UCSD-AML1 (cell line): Measurements from ENCODE around the gene SLC9B1.
"Not testable (repeated sequence)": the region's sequence is repeated elsewhere in the genome, so short reads cannot be mapped to it uniquely, and the experiment has no call there.

ENCODE experiments used
- DNase-seq: peaks from one replicate; lab custom pipeline; 2025; ENCODE audit not compliant: unreplicated experiment; lab: John Stamatoyannopoulos, UW

Gene SLC9B1

DNA sequence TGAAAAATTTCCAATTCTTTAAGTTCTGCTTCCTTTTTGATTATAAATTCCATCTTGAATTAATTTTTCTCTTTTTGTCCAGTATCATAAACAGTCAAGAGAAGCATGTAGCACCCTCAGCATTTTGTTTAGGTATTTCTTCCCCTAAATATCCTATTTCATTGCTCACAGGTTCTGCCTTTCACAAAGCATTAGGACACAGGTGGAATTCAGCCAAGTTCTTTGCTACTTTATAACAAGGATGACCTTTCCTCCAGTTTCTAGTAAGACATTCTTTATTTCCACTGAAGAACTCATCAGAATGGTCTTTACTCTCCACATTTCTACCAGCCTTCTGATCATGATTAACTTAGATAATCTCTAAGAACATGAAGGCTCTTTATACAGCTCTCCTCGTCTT lies 7.4 kb downstream of the SLC9B1 start:
- DNase-seq = no peak

DNA sequence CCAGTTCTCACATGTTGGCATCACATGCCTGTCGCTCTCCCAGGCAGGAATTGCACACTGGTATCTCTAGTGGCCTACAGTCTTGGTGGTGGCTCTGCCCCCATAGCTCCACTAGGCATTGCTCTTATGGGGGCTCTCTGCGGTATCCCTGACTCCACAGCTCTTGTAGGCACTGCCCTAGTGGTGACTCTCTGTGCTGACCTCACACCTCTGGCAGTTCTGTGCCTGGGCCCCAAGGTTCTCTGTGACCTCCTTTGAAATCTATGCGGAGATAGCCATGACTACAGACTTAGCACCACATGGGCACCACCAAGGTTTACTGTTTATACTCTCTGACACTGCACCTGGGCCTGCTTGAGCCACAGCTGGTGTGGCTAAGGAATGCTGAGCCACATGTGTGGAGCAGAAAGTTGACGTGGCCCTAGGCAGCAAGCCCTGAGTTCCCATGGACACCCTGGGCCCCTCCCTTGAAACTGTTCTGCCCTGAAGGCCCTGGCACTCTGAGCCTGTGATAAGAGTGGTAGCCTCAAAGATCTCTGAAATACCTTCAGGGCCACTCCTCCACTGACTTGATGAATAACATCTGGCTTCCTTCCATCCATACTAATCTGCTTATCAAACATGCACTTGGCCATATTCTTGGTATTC lies 8.0 kb downstream of the SLC9B1 start:
- no peak for DNase-seq

DNA sequence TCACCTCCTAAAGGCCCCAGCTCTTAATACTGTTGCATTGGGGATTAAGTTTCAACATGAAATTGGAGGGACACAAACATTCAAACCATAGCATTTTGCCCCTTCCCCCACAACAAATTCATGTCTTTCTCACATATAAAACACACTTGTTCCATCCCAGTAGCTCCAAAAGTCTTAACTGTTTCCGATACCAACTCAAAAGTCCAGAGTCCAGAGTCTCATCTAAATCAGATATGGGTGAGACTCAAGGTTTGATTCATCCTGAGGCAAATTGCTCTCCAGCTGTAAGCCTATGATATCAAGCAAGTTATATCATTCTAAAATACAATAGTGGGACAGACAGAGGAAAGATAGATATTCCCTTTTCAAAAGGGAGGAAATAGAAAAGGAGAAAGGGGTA lies 8.7 kb downstream of the SLC9B1 start:
- no peak for DNase-seq

DNA sequence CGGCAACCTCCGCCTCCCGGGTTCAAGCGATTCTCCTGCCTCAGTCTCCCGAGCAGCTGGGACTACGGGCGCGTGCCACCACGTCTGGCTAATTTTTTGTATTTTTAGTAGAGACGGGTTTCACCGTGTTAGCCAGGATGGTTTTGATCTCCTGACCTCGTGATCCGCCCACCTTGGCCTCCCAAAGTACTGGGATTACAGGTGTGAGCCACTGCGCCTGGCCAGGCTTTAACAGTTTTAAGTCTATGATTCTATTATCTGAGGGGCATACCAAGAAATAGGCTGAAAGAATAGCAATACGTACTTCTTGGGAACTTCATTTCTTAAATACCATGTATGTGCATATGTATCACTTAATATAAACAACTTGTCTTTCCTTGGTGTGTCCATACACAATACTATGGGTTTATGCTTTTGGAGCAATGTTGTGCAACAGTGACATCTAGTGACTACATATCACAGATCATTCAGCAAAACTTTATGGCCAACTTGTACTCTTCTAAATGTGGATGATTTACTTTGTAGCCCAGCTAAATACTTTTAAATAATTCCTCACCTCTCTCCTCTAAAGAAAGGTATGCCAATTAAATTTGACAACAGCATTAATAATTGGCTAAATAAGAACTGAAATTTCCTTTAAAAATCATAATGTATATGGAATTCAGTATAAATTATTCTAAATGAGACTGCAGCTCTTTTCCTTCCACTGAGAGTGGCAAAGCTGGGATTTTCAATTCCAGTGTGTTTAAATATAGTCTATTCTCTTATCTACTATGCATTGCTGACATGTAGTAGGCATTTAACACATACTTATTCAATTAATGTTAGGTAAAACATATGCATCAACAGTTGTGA lies 10.4 kb downstream of the SLC9B1 start:
- DNase-seq = no peak

DNA sequence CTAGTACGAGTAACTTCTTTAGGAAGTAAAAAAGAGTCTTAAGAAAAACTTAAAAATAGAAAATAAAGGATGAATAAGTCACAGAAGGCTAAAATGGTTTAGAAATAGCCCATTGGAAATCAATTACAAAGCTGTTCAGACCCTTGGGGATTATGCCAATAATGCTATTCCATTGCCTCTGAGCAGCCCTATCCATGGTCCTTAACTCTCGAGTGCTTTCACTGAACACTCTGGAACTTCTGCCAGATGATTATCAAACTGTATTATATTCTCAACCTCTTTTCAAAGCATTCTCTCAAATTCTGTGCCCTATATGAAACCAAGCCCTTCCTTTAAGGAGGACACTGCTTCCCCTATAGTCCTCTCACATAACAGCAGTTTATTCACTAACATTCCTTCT lies 17.0 kb downstream of the SLC9B1 start:
- no peak for DNase-seq

DNA sequence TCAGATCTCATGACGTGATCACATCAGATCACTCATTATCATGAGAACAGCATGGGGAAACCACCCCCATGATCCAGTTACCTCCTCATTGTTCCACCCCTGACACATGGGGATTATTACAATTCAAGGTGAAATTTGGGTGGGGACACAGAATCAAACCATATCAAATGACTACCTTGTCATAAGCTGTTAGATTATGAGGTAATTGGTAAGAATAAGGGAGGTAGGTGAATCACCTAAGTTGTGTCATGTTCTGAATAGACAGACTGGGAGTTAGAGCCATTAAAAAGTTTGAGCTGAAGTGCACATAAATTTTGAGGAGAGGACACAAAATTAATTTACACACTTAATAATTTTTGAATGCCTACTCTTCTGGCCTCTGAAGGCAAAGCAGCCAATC lies 24.7 kb downstream of the SLC9B1 start:
- no peak for DNase-seq

DNA sequence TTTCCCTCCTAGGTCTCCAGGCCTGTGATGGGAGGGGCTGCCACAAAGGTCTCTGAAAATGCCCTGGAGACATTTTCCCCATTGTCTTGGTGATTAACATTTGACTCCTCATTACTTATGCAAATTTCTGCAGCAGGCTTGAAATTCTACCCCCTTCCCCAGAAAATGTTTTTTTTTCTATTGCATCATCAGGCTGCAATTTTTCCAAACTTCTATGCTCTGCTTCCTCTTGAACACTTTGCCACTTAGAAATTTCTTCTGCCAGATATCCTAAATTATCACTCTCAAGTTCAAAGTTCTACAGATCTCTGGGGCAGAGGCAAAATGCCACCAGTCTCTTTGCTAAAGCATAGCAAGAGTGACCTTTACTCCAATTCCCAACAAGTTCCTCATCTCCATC lies 25.5 kb downstream of the SLC9B1 start:
- not testable (repeated sequence) for DNase-seq

DNA sequence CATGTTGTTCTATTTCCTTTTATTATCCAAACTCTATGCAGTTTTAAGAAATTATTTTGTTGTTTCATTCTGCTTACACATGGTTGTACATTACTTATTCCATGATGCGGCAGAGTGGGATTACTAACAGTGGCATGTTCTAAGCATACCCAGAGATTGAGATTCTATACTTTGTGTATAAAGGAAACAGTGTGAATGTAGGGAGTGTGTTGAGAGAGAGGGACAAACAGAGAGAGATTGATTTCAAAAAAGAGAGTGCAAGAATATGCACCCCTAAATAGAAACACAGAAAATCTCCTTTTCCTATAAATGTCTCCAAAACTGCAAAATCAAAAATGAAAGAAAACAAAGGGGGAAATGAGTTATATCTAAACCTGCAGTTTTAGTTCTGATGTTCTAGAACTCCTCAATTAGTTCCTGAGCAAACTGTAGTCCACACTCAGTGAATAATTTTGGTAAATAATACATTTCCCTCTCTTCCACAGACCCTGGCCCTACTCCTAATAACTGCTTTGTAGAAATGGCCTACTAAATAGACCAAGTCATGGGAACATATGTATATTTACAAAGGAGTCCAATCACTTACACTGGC lies 31.0 kb downstream of the SLC9B1 start:
- no peak for DNase-seq

DNA sequence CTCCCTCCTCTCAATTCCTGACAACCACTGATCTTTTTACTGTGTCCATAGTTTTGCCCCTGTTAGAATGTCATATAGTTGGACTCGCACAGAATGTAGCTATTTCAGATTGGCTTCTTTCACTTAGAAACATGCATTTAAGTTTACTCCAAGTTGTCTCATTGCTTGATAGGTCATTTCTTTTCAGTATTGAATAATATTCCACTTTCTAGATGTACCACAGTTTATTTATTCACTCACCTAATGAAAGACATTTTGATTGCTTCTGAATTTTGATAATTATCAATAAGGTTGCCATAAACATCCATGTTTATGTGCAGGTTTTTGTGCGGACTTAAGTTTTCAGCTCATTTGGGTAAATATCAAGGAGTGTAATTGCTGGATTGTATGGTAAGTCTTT lies 38.5 kb downstream of the SLC9B1 start:
- DNase-seq = no peak

DNA sequence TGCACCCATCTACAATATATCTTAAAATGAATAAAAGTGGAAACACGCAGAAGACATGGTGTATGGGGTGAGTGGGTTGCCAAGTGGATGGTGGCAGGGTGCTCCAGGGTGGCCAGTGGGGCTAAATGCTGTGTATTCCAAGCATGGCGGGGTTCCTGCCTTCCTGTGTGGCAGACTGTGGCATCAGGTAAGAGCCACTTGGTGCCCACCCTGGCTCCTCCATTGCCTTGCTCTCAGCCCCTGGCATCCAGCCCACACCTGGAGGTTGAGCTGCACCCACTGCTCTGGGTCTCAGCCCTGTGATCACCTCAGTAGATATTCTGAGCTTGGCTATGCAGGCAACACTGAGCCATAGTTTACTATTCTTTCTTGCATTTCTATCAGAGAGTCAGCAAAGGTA lies 57.7 kb downstream of the SLC9B1 start:
- DNase-seq = not testable (repeated sequence)

DNA sequence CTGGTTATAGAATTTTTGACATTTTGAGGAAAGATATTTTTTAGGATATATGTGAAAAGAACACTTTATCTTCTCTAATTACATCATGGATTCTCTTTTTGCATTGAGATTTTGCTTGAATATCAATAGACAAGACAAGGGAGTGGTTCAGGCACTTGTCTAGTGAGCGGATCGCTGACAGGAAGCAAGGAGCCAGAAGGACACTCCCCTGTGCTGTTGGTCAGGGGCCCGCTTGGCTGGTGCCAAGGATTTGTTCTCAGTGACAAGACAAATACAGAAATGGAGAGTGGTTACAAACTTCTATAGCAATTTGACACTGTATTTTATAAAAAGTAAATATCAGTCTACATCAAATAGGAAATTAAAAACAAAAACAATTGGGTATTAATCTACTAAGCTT lies 60.0 kb downstream of the SLC9B1 start:
- no peak for DNase-seq

DNA sequence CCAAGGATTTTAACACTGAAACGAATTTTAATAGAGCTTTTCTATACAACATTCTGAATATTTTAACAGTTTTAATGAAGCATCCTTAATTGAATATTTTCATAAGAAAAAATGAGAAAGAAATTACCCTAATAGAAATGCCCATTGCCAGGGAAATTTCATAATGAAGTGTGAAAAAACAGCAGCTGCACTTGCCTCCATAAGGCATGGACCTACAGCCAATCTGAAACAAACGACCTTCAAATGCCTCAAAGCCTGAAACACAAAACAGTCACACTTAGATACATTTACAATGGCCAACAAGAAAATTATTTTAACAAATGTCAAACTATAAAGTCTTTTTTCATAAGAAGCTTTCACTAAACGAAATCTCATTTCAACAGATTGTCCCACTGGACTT lies 74.4 kb downstream of the SLC9B1 start:
- no peak for DNase-seq

DNA sequence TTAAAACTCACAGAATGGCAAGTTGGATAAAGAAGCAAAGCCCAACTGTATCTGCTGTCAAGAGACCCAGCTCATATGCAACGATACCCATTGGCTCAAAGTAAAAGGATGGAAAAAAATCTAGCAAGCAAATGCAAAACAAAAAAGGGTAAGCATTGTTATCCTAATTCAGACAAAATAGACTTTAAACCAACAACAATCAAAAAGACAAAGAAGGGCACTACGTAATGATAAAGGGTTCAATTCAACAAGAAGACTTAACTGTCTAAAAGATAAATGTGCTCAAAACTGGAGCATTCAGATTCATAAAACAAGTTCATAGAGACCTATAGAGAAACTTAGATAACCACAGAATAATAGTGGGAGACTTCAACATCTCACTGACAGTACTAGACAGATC lies 81.4 kb downstream of the SLC9B1 start:
- not testable (repeated sequence) for DNase-seq

DNA sequence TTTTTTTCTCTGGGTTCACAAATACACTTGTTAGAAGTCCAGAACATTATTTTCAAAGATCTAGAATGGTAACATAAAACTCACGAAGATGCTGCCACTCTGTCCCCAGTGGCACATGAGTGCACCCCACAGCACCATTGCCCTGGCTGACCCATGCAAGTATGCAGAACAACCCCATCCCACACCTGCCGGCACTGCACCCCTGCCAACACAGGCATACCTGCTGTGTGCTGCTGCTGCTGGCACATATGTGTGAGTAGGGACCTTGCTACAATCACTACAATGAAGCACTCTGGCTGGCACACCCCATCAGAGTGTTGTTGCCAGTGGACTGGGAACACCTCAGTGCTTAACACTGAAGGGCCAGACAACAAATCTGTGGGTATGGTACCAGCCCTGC lies 83.8 kb downstream of the SLC9B1 start:
- no peak for DNase-seq

DNA sequence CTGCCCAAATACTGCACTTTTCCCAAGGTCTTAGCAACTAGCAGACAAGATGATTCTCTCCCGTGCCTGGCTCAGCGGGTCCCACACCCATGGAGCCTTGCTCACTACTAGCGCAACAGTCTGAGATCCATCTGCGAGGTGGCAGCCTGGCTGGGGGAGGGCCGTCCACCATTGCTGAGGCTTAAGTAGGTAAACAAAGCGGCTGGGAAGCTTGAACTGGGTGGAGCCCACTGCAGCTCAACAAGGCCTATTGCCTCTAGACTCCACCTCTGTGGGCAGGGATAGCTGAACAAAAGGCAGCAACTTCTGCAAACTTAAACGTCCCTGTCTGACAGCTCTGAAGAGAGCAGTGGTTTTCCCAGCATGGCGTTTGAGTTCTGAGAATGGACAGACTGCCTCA lies 99.8 kb downstream of the SLC9B1 start:
- not testable (repeated sequence) for DNase-seq

DNA sequence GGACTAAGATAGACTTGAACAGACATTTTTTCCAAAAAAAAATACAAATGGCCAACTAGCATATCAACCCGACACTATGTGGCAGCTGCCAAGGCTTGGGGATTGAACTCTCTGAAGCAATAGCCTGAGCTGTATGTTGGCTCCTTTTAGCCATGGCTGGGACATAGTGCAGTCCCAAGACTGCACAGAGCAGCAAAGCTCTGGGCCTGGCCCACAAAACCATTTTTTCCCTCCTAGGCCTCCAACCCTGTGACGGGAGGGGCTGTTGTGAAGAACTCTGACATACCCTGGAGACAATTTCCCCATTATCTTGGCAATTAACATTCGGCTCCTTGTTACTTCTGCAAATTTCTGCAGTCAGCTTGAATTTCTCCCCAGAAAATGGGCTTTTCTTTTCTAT lies 100.6 kb downstream of the SLC9B1 start:
- DNase-seq = no peak

DNA sequence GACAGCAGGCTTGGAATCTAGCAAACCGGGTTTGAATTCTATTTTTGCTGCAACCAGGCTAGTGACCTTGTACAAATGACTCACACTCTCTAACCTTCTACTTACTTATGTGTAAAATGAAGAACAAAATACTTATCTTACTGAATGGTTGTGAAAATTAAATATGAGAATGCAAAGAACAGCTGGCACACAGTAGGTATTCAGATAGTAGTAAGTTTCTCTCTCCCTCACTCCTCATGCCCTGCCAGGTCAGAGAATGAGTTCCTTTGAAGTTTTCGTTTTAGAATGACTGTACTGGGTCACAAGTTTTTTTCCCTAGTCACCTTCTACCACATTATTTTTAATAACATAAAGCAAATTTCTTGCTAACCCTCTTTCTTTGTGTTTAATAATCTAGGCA lies 117.7 kb downstream of the SLC9B1 start:
- DNase-seq = no peak

DNA sequence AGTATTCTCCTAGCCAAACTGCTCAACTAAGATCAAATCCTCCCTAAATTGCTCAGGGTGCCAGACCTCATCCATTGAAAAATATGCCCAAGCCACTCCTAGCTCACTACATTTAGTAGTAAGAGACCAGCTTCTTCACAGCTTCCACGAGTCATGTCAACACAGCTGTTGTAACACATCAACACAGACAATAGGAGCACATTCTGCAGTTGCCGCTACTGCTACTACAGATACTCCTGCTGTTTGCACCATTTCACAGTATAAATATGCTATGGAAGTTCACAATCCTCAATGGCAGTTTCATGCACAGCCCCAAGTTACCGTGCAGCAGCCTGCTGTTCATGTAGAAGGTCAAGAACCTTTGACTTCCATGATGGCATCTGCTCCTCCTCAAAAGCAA lies 121.9 kb downstream of the SLC9B1 start:
- DNase-seq = not testable (repeated sequence)

DNA sequence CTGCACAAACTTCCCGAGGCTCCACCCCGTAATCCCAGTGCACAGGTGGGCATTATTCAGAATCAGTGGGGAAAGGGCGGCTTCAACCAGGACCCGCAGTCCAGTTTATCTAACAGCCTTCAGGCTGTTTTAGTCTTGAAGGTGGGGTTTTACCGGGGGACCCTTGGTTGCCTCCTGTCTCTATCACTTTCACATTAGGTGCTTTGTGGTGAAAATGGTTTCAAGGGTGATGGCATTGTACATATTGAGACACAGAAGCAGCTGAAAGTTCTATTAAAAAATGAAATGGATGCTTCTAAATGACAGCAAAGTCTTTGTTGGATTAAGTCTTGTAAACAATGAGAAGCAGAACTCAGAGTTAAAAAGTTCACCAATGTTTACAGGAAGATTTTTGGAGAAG lies 123.0 kb downstream of the SLC9B1 start:
- not testable (repeated sequence) for DNase-seq

DNA sequence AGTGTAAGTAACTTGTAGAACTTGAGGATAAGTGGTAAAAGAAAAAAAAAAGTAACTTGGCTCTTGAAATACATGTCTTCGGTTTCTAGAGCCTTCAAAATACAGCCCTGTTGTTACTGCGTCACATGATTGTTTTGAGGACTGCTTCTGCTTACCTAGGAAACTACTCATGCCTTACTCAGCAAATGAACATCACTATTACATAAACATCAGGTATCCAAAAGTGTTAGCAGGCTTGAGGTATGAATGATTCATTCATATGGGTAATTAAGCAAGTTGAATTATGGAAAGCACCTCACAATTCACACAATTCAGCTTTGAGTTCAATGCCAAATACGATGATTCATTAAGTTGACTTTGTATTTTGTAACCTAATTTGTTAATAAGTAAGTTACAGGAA lies 129.6 kb downstream of the SLC9B1 start:
- not testable (repeated sequence) for DNase-seq

DNA sequence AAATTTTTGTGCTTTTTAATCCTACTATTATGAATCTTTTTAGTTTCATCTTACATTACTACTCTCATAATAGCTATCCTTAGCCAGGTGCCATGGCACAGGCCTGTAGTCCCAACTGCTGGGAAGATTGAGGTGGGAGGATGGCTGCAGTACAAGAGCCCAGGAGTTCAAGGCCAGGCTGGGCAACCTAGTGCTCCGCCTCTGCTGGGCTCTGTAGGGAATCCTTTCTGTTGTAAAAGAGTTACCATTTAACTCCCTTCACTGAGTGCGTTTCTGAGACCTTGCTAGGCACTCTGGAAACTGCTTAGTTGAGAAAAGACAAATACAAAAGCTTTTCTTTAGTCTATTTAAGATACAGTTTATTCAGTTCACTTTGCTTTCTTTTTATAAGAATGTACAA lies 130.9 kb downstream of the SLC9B1 start:
- DNase-seq = not testable (repeated sequence)

DNA sequence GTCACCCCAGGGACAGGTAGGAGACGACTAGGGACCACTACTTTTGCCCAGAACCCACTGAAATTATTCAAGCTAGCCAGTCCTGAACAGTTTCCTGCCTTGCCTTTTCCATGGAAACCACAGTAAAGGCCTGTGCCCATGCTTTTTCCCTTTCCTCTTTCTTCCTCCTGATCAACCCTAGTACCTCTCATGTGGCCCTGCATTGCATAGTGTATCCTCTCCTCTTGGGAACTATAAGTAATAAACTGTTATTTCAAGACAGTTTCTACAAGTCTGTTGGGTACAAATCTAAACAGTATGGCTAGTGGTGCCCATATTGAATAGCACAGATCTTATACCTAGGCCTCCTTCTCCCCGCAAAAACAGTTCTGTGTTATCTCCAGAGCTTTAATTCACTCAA lies 136.2 kb downstream of the SLC9B1 start:
- DNase-seq = no peak
